ENCODE measurements around the gene TRIM15.

TRIM15 gene

DNA sequence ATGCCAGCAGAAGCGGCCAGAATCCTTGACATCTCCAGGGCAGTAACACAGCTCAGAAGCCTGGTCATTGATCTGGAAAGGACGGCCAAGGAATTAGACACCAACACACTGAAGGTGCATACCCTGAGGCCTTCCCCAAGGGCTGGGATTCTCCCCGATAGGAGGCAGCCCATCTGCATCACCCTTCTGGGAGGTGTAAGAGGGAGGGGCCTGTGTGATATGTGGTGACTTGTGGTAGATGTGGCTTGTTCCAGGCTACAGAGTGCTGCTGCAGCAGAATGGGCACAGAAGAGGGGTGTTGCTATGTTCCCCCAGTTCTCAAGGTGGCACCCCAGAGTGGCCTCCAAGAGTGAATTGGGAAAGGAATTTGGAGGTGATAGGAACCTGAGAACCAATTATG lies 16.2 kb upstream of the TRIM15 start:
- no peak for DNase-seq

DNA sequence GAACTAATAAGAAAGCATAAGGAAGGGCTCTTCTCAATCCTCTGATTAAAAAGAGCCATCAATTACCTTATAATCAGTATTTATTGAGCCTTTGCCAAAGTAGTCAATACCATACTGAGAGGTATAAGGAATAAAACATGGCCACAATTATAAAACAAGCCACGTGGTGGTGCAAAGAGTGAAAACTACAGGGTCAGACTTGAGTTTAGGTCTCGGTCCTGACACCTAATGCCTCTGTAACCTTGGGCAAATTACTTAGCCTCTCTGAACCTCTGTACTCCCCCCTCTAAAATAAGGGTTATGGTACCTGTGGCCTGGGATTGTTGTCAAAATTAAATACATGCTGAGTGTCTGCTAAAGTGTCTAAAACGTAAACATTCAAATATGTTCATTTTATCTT lies 14.1 kb upstream of the TRIM15 start:
- no peak for DNase-seq

DNA sequence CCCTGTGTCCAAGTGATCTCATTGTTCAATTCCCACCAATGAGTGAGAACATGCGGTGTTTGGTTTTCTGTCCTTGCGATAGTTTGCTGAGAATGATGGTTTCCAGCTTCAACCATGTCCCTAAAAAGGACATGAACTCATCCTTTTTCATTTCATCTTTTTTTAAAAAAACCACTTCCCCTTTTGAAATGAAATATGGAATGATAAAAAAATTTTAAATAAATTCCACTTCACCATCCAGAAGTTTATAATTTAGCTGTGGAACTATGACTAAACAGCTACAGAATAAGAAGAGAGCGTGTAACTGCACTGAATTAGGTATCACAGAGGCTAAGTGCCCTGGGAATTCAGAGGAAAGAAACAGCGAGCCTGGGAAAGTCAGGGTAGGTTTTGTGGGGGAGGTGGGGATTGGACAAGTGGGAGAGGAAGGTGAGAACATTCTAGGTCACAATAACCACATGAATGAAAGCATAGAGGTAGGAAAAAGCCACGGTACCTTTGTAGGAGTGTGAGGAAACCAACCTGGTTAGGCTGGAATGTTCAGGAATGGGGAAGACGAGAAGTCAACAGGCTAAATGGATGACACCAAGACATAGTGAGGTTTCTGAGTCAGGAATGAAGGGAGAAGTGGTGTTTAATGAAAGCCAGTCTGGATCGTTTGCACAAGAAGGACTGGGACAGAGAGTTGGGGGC lies 13.3 kb upstream of the TRIM15 start:
- DNase-seq = no peak

DNA sequence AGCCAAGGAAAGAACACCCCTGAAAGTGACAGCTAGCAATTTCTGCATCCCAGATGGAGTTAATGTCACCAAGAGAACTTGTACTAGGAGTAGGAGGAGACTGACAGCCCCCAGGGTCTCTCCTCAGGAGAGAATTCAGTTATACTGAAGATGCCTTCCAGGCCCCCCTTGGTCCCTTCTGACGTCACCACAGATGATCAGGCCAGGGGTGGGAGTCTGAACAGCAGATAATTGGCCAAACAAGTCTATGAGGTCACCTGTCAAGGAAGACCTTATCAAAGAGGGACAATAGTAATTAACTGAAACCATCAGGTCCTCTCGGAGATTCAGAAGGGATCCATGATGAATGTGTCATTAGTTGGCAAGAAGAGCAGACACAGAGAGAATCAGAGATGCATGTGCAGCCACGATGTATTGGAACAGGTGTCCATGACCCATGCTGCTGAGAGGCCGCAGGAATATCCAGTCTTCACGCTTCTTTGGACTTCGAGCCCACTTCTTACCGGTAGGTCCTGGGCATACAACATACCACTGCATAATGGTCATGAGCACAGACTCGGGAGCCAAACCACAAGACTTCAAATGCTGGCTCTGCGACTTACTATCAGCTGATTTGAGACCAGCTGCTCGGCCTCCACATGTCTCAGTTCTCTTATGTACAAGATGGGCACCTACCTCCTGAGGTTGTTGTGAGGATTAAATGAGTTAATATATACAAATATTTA lies 12.5 kb upstream of the TRIM15 start:
- DNase-seq = no peak

DNA sequence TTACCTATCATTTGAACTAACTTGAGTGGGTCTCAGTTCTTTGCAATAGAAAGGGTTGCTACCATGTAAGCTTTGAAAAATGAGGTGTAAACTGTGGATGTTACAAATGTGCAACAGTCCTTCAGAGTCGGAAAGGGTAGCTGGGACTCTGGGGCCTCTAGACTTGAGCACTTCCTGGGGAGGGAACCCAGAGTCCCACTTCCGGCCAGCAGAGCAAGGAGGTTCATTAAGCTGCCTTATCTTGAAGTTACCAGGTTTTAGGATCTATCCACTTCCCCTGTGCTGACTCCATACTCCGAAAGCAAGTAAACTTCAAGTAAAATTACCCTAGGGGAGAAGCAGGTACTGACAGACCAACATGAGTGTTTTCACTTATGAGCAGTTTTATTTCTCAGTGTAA lies 11.8 kb upstream of the TRIM15 start:
- DNase-seq = no peak

DNA sequence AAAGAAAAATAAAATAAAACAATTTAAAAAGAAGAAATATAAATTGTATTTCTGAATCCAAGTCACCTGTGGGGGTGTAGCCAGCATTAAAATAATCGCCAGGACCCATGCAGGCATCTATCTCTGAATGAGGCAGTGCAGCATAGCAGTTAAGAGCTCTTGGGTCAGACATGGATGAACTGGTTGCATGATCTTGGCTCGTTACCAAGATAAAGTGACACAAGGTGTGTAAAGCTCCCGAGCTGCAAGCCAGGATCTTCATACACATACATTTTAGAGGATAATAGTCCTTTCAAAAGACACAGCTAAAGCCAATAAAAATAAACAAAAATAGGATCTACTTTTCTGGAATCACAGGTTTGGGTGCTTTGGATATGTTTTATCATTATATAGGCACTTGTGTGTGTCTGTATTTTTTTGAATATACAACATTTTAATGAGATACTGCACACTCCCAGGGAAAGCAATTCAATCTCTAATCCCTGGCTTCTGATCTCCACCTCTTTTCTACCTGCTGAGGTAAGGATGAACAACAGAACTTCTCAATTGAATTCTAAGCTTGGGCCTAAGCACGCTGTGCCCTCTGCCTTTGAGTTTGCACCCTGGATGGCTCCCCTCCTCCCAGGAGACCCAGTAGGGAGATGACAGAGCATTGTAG lies 11.2 kb upstream of the TRIM15 start:
- no peak for DNase-seq

DNA sequence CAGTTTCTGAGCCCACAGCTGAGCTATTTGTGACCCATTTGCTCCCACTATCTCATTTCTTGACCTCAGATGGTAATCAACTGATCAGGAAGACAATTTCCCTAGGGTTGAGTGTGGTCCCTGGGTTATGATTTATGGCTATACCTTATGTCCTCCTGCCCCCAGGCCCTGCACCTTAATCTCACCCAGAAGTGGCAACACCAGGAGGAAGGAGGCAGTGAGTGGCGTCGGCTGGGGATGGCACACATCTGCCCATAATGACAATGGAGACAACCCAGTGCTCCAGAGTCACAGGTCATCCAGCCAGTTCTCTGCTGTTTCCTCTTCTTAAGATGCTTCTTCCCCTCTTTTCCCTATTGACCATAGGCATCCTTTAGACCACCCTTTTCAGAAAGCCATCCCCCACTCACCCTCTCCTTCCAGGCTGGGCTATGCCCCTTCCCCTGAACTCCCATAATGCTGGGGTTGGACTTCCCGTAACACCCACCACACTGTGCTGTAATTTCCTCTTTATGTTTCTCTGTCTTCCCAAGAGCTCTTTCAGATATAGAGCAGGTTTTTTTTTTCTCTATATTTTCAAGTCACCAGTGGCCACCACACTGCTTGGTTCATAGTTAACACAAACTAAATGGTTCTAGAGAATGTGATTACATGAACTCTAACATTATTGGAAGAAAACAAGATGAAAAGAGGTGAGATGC lies 10.3 kb upstream of the TRIM15 start:
- no peak for DNase-seq

DNA sequence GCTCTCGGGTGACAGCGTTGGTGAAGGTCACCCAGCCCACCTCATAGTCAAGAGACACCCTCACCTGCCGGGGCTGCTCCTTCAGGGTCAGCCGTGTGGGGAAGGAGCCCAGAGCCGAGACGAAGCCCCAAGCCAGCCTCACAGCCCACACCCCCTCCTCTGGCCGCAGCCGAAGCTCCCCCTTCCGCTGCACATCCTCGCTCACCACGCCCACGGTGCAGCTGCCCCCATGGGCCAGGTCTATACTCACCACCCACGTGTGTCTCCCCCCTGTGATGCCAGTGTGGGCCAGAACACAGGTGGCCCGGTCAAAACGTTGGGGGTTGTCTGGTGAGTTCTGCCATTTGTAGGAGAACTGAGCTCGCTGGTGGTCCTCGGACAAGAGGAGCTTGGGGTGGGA lies 9.3 kb upstream of the TRIM15 start:
- DNase-seq = no peak

DNA sequence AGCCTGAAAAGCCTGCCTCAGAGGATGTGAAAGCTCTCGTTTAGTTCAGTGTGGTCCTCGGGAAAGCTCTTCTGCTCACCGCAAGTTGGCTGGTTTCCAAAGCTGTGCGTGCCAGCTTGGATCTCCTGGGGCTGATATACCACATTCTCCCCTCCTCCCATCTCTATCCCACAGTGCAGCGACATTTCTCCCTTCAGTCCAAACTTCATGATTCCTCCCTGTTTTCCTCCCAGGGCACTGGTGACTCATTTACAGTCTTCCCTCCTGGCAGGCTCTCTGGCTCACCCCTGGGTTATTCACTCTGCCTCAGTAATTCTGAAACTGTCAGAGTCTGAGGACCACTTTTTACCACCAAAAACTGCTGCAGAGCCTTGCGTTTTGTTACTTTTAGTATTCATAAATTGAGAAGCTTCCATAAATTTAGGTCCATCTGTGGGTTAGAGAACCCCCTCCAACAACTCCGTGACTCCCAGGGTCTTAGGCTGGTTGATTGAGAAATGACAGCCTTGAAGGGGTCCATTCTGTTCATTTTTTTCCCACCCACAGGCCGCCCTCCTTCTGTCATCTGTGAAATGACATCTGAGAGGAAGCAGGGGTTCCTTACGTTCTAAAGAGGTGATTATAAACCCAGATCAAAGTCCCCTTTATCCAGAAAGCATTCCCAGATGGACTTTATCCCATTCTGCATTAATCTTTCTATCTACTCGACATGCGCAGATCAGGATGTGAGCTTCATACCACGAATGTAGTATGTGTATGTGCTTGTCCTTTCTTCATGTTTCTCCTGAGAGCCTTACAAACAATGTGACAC lies 8.4 kb upstream of the TRIM15 start:
- no peak for DNase-seq

DNA sequence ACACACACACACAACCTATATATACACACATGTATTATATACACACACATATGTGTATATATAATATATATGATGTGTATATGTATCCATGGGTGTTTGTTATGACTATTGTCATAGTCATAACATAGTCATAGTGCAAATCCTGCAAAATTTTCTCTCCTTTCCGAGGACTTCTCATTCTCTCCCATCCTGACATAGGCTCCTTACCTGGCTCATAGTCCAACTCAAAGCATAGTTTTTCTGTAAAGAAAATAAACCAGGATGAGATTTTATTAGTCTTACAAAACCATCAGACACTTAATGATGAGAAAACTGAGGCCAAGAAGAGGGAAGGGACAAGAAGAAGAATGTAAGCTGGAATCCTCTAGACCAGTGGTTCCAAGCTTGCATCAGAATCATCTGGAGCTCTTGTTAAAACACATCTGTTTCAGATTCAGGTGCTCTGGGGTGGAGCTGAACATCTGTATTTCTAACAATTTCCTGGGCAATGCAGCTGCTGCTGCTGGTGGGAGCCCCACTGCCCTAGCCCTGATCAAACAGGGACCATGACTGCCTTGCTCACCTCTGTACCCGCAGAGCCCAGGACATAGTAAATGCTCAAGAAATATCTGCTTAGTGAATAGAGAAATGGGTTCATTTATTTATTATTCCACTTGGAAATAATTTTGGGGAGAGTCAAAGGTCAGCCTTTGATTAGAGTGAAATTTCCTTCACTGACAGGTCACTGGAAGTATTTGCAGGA lies 7.7 kb upstream of the TRIM15 start:
- no peak for DNase-seq

DNA sequence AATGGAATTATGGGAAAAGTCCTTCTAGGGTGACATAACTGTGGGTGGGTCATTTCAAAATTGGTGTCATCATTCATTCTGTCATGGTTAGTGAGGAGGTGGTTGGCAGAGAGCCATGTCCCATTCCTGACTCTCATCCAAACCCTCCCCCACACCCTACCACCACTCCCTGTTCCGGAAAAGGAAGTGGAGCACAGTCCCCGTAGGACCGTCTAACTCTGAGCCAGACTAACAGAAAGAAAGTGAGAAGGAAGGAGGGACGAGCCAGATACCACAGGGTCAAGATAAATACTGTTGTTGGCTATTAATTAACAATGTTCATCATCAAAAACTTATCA lies 7.1 kb upstream of the TRIM15 start:
- DNase-seq = no peak

DNA sequence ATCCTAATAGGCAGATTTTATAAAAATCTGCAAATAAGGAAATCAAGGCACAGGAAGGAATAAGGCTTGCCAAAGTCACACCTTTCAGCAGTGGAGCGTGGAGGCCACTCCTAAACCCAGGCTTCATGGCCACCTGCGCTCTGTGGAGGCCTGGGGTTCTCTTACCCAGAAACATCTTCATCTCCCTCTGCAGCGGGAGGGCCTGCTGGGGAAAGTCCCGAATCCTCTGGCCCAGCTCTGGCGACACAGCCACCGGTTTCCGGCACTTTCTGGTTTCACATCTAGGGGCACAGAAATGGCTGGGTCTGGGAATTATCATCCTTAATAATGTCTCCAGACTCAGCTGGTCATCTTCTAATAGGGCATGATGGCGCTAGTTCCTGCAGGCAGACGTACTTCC lies 6.6 kb upstream of the TRIM15 start:
- DNase-seq = no peak

DNA sequence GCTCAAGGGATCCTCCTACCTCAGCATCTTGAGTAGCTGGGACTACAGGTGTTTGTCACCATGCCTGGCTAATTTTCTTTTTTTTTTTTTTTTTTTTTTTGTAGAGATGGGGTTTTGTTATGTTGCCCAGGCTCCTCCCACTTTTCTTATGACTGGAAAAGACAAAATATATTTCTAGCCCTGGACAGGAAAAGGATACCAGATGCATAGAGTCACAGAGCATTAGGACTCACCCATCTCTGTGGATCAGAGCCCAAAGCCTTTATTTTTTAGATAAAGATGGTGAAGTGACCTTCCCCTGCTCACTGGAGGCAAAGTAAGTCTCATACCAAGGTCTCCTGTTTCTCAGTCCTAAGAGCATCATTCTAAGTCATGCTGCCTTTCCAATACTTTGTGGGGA lies 5.8 kb upstream of the TRIM15 start:
- no peak for DNase-seq

DNA sequence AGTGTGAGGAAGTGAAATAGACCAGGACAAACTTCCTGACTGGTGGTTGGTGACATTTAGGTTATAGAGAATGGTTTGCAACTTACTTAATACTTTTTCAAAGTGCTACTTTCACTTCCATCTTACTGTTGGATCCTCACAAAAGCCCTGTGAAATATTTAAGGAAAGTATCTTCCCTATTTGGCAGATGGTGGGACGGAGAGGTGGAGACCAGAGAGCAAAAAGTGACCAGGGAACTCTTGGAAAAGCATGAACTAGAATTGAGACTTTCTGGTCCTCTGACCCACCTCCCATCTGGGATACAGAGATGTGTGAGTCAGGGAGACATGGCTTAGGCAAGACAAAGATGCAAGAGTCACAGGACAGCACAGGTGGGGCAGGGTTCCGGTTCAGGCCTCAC lies 5.3 kb upstream of the TRIM15 start:
- DNase-seq = no peak

DNA sequence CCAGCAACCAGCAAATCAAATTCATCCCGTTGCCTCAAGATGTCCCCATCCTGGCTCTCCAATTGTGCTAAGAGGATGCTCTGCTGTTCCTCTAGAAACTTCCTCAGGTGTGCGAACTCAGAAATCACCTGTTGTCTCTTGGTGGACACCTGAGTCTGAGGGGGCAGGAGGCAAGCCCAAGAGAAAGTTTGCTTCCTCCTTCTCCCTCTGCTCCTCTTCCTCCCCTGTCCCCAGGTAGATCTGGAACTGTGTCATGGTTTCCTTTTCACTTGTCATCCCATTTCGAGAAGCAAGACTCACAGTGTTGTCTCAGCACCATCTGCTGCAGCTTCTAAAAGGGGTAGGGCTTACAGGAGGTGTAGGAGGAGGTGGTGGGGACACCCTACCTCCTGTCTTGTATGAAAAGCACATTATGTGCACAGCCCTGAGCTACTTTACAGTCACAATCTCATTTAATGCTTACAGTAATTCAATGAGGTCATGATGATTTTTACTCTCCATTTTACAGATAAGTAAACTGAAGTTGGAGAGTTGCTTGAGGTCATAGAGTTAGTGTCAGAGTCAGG lies 4.8 kb upstream of the TRIM15 start:
- no peak for DNase-seq

DNA sequence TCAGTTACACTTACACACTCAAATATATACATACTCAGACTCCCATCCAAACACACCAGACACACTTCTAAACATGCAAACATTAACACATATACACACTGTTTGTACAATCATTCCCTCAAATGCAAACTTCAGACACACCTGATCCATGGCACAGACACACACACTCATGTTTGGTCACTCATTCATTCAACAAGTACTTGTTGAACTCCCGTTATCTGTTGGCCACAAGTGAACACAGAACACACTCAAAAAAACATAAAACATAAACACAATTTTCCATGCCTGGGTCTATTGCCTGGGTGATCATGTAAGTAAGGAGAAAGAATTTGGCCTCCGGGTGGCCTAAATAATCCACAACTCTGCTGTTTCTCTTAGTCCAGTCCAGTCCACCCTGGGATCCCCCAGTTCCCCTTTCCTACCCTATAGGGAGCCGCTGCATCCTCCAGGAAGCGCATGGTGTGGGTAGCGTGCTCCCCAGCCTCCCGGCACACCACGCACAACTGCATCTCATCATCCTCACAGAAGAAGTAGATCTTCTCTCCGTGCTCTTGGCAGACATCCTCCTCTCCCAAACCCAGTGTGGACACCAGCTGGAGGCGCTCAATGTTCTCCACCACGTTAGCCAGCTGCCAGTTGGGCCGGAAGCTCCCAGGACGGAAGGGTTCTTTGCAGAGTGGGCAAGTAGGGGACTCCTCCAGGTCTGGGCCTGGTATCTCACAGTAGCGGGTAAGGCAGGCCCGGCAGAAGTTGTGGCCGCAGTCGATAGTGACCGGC lies 3.1 kb upstream of the TRIM15 start:
- no peak for DNase-seq

DNA sequence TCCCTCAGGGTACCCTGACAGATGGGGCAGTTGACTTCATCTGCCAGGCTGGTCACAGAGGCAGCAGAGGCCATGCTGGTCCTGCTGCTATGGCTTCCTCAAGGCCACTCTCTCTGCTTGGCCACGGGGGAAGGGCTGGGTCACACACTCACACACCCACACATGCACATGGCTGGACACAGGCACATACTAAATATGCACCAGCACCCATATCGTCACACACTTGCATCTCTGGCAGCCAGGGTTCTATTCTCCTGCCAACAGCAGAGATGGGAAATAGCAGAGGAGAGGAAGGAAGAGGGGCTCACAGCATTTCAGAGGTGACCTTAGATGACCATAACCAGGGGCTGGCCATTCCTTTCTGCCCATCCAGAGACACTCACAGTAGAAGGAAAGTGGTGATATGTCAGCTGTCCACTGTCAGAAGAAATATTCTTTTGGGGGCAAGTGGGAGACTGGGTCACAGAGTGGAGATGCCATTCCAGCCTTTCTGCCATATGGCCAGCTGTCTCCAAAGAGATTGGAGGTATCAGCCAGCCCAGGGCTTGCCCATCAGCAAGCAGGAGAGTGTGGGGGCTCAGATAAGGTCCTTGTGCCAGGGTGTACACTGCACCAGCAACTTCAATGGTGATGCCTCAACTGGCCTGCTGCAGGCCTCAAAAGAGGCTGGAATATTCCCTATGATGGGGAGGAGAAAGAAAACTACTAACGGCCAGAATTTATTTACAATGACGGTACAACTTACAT lies 2.4 kb upstream of the TRIM15 start, which contains the start of gene TRIM10:
Gene TRIM10 (minus strand): TSS at position 427 of the 747 bp plus-strand sequence. CDS start 353 bp downstream, at position 74.
- DNase-seq = no peak

DNA sequence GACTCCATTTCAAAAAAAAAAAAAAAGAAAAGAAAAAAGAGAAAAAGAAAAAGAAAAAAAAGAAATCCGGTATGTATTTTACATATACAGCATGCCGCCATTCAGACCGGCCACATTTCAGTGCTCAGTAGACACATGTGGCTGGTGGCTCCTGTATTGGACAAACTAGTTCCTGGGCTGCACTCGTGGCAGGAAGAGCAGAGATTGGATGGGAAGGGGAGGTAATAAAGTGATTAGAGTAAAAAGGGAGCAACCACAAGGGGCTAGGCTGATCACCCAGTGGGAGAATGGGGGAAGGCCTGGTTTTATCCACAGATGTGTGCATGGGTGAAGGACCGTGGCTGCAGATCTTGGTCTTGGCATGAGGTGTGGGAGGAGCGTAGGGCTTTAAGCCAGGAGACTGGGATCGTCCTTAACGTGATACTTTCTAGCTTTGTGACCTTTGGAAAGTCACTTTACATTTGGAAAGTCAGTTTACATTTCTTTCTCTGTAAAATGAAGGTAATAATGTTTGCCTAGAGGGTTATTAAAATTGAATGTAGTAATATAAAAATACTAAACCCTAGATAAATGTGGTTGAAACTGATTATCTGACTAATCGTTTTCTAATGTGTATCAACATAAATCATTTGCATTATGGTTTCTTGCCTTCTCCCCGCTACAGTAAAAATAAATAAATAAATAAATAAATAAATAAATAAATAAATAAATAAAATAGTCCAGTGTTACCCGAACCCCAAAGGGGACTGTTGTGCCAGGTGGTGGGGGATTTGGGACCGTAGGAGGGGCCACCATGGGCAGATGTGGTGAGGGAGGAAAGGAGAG lies 869 bp upstream of the TRIM15 start:
- no peak for DNase-seq
